ENCODE data around the gene ASB16.

The ASB16 gene

GRCh38 chr17:44190481-44190880, 20.0 kb downstream of the ASB16 start:
- no peak for DNase-seq

DNA sequence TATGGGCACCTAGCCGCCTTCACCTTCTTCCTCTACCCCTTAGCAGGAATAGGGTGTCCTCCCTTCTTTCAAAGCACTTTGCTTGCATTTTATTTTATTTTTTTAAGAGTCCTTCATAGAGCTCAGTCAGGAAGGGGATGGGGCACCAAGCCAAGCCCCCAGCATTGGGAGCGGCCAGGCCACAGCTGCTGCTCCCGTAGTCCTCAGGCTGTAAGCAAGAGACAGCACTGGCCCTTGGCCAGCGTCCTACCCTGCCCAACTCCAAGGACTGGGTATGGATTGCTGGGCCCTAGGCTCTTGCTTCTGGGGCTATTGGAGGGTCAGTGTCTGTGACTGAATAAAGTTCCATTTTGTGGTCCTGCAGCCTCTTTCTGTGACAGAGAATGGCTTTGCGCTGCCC, 20.9 kb downstream of the ASB16 start:
- no peak for DNase-seq

DNA sequence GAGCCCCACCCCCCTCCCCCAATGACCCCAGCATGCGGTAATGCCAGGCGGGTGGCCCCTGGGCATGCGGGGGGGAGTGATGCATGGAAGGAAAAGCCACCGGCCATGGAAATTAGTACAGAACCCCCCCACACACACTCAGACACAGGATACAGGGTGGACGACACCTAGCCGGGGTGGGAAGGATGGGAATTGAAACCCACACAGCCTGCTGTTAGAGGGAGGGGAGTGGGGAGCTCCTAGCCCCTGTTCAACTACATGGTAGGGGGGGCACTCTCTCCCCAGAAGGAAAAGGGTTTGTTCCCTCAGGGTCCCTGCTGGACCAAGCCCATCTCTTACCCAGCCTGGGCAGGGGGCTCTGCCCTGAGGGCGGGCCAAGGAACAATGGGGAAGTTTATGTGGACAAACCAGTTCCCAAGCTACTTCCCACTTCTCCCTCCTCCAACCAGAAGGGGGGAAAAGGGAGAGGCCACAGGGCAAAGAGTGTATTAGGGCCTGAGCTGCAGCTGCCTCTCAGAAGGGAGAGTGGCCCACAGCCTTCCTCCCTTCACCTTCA, 21.5 kb downstream of the ASB16 start:
- no peak for DNase-seq

DNA sequence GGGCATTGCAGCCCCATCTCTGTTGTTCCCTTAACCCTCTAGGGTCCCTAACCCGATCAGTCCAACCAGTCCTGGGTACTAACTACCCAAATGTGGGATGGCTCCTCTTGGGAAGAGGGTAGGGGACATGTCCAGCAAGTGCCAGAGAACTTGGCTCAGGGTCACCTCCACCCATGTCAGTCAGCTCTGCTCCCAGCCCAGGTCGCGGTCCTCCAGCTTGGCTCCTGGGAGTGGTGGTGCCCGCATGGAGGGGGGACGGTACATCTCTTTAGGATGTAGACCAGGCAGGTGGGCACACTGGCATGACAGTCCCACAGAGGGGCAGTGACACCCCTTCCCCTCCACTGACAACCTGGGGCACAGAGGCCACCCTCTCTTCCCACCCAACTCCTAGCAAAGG, 22.2 kb downstream of the ASB16 start:
- no peak for DNase-seq

GRCh38 chr17:44193326-44194084, 23.0 kb downstream of the ASB16 start:
- no peak for DNase-seq

GRCh38 chr17:44197107-44197506, 26.6 kb downstream of the ASB16 start:
- no peak for DNase-seq

DNA sequence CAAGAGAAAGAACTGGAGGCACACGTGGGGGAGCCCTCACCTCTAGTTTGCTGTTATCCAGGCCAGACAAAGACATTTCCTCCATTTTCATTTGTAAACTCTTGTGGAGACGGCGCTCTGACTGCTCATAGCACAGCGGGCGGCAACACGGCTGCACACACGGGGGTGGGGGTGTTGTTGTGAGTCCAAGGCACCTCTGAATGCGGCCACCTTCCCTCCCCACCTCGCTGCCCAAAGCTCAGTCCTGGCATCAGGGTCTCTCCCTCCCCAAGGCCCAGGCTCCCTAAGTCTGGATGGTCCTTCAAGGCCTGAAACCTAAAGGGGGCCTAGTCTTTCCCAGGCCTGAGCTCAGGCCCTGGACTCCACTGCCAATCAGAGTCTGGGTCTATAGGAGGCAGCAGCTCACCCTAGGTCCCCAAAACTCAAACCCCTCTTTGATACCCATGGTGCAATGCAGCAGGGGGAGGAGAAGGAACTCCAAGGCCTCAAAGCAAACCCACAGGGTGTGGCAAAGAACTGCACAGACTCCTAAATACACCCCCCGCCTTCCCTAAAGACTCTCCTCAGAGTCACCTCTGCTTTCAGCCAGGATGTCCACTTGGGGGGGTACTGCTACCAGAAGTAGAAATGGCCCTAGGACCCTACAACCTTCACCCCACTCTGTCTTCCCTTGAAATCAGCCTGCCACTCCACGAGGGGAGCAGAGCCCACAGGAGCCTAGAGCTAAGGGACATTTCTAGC, 27.6 kb downstream of the ASB16 start:
- DNase-seq: peak; percentile 47

GRCh38 chr17:44198721-44199552, 28.4 kb downstream of the ASB16 start:
- DNase-seq: peak; percentile 39

DNA sequence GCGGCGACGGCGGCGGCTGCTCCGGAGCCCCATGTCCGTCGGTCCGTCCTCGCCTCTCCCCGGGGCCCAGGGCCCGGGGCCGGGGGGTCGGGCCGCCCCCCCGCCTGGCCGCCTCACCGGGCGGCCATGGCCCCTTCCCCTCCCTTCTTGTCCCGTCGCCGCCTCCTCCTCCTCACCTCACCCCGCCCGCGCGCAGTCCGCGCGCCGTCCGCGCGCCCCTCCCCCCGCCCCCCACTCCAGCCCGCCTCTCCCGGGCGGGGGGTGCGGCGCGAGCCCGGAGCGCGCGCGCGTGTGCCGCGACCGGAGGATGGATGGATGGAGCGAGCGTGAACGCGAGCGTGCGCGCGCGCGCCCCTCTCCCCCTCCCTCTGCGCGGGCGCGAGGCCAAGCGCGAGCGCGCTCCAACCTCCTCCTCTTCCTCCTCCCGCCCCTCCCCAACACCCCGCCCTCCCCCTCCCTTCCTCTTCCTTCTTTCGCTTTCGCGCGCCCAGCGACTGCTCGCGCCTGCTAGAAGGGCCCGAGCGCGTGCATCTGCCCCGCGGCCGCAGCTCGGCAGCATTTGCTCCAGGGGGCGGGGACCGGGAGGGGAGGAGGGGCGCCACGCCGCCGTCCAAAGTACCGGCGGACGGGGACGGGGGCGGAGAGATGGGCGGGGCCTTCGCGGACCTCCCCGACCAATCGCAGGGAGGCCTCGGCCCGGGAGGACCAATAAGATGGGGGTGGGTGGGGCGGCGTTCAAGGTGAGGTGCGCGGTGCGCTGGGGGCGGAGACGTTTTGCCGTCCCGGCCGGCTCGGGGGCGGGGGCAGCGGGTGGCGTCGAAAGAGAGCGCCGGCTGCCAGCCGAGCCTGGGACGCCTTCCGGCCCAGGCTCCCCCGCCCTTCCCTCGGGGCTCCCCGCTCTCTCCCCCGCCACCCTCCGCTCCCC, 29.3 kb downstream of the ASB16 start, which contains the start of gene ATXN7L3:
ATXN7L3 (minus strand) TSS at position 332 of the 925 bp plus-strand sequence. CDS start 1,814 bp downstream, outside the sequence.
- peak; percentile 100 for DNase-seq

GRCh38 chr17:44200478-44201155, 30.1 kb downstream of the ASB16 start:
- DNase-seq: no peak

DNA sequence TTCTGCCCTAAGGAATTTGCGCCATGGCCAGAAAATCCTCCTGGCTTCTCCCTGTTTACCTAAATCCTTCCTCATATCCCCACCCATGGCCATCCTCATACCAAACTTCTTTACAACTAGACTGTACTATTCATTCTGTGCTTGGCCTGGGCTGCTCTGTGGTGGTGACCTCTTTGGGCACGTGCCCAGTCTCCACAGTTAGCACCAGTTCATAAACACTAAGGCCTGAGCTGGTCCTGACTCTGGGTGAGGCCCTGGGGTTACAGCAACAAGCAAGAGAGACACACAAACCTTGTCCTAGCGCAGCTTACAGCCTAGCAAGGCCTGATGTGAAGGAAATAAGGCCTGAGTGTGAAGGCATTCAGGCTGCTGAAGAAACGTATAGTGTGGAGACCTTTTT, 32.3 kb downstream of the ASB16 start:
- no peak for DNase-seq

DNA sequence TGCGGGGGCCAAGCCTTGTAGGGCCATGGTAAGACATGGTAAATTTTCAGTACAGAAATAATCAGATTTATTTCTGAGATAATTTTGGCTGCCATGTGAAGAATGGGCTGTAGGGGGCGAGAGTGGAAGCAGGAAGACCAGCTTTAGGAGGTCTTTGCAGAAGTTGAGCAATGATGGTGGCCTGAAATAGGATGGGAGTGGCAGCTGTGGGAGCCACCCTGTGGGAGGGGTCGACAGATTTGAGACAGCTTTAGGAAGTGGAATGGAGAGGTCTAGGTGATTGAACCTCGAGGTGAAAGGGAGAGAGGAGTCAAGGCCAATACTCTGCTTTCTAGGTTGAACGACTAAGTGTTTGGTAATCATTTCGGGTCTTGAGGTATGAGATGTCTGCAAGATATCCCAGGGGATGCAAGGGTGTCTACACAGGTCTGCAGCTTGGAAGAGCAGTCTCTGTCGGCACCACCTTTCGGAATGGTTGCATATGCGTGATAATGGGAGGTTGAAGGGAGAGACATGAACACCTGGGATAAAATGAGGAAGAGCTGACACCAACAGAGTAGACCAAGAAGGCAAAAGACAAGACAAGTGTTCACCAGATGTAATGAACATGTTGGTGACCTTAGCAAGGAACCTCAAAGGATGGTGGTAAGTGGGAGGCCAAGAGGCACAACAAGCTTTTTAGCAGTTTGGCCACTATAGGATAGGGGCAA, 33.4 kb downstream of the ASB16 start:
- DNase-seq: peak; percentile 58

- no peak for DNase-seq
Observed at GRCh38 chr17:44204441-44204882, 34.0 kb downstream of the ASB16 start.

- no peak for DNase-seq
Observed at GRCh38 chr17:44205962-44206824, 35.7 kb downstream of the ASB16 start.

- no peak for DNase-seq
Observed at GRCh38 chr17:44206825-44207155, 36.3 kb downstream of the ASB16 start.

GRCh38 chr17:44207319-44207718, 36.8 kb downstream of the ASB16 start:
- DNase-seq: no peak

DNA sequence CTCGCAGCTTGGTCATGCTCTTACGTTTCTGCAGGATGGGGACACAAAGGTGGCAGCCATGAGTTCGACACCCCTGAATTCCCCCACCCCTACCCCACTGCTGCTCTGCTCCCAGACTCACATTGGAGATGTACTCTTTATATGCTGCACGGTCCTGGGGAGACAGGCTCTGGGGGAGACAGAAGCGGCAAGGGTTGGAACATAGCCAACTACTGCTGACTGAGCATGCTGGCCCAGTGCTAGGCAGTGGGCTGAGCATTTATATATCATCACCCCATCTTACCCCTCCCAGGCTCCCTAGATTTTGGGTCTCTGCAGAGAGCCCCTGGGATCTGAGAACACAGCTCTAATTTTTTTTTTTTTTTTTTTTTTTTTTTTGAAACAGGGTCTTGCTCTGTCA, 37.2 kb downstream of the ASB16 start:
- DNase-seq: no peak

DNA sequence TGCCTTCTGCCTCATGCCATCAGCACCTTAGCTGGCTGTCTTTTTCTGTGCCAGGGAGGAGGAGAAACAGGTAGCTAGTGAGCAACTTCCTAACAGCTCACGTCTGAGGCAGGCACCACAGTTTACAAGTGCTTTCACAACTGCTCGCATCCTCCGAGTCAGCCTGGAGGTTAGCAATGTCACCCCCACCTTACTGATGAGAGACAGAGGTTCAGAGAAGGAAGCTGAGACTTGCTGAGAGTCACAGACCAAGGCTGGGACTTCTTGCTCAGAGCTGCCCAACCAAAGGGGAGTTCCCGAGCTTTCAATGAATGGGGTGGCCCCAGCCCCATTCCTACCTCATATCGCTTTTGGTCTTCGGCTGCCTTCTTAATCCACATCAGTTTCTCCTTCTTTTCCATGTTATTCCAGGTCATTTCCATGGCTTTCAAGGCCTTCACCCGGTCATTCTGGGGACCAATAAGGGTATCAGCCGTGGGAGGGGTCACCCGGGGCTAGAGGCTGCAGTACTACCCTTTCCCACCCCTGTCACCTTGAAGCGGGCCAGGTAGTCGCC, 39.4 kb downstream of the ASB16 start:
- peak; percentile 83 for DNase-seq
